Left lobe of liver (tissue), 2 donors: ENCODE data around the gene DCBLD2. TPM values are rescaled to one million over a fixed set of nuclear protein-coding genes. Genes with fewer than 3 reads are reported as not detected.

Source experiments
- ATAC-seq: fragments of 200-7000 bp; cut with Tn5 transposase; one replicate; pipeline ENCODE4 v1.9.1; 2020; ENCODE audit warnings: mild to moderate bottlenecking, moderate library complexity
- DNase-seq: peaks from one replicate; pipeline ENCODE4 v3.0.0-alpha.2; 2020; ENCODE audit warnings: low spot score
- total RNA-seq: library from RNA; stranded (reverse); gene quantifications from one replicate; pipeline ENCODE4 v1.2.1, GENCODE V29; 2021
- donor health status: DM: no; HTN: no; CAD: no; lungs with moderate emphysema.
- donor health status: DM: no; HTN: yes; CAD: no.

The DCBLD2 gene
- total RNA-seq, 1 donor from 2014 or later = 10.0 TPM

DNA sequence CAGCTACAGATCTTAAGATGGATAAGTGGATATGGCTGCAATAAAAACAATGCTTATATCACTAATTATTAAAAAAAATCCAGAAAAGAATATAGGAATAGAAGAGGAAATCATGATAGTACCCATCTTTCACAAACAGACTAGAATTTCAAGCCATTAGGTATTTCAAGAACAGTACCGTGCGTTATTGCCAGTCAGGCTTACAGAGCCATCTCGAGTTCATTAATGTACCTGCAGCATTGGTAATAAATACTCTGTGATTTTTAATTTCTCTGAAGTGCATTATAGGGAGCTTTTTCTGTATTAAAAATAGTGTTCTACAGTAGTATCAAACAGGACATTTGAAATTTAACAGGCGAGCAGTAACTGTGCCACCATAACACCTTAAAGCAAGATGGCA lies 102.7 kb downstream of the DCBLD2 start:
- no peak for DNase-seq
- peak; percentile 61 for ATAC-seq

DNA sequence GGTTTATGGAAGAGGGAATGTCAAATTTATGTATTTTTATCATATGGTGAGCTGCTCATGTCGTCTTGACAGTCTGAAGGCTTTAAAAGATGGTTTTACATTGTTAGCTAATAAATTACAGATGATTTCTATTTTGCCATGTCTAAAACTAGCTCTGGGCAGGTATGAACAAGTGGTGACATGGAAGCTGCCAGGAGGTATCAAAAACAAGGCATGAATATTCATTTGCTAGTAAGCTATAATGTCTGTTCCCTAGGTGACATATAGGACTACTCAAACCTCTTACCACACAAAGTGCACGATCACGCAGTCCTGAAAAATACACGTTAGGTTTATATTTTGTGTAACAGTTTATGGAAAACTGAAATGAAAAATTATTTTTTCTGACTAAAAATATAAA lies 103.6 kb downstream of the DCBLD2 start:
- no peak for ATAC-seq
- no peak for DNase-seq

DNA sequence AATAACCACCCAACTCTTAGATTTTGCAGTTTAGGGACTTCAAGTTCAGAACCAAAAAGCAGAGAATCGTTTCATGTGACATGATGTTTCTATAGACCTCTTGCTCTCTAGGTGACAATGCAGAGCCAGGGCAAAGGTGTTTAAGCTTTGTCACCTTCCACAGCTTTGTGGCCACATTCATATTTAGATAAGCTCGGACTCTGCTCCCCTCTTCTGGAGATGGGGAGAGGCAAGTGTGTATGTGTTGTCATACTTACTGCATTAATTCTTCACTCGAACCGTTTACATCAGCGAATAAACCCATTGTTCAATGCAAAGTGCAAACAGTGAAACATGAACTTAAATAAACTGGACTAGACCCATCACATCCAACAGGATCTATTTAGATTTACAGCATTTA lies 105.2 kb downstream of the DCBLD2 start:
- DNase-seq (no peak), ATAC-seq (peak; percentile 87)

DNA sequence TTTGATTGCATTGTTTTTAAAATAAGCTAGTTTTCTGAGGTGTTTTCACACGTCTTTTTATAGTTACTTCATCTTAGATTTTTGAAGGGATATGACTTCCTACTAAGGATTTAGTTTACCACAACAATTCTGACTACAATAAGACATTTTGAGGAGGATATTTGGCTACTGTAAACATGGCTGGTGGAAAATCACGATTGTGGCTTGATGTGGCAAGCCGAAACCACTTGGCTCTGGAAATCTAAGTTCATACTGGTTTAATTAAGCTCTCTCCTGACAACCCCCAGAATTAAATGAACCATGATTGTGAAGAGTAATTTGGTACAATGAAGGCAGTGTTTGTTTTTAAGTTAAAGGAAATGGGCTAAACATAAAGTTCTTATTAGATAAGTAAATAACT lies 107.5 kb downstream of the DCBLD2 start:
- ATAC-seq (no peak), DNase-seq (no peak)

DNA sequence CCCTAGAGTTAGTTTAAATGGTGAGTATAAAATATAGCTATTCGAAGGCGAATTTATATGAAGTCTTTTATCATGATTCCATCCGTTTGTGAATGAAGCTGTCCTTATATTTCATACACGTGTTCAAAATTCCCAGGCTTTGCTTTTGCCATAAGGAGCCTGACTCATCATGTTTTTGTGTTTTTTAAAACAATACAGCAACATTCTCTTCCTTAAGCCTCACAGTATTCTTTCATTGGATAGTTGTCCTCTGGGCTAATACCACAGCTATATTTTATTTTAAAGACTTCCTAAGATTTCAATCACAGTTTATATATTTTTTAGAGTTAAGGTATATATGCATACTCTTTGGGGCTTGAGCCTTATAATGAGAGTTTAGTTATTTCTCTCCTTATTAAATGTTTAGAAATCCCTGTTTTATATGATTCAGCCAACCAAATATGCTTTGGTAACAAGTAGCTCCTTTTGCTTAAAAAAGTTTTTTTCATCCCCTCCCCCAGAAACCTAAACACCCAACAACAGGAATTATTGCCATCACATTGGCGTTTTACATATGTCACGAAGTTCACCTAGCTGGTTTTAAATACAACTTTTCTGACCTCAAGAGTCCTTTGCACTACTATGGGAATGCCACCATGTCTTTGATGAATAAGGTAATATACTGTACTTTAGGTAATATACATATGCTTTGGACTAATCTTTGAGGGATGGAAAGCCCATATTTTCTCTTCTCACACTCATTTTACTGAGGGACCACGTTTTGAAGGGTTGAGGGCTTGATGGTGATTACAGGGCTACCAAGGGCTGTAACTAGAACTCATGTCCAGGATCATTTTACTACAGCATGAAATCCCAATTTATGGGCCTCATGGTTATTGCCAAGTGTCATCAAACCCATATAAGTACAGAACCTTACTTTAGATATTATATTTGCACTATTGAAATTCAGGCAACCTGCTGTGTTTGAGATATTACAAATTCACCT lies 109.9 kb downstream of the DCBLD2 start:
- no peak for ATAC-seq
- DNase-seq = no peak

DNA sequence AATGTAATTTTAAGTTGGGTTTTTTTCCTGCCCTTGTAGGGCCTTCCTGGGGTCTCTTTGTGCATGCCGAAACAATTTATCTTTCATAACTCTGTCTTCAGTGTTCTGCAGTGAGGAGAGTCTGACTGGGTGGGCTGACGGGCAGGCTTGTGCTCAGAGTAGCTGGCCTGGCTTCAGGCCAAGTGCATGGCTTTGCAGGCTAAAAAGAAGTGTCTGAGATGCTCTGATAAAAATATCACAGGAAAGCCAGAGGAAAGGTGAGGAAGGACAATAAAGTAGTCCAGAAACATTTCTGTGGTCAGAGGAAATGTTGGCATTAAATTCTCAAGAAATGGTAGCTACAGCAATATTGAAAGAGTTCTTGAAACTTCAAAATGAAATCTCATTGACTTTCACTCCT lies 112.8 kb downstream of the DCBLD2 start:
- DNase-seq (no peak), ATAC-seq (no peak)

DNA sequence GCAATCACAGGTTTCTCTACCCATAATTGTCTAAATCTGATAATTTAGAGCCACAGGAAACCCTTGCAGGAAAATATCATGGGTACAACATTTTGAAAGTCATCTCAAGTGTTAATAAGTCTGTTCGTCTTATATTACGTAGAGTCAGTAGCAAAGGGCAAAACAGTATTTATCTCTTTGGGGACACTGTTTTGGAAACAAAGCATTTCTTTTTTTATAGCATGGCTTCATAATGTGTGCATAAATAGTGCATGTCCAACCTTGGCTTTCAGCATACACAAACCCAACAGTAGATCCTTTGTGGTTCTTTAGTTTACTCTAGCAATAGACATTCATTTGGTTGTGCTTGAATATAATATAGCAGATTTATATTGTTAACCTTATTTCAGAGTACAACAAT lies 114.3 kb downstream of the DCBLD2 start:
- no peak for ATAC-seq

DNA sequence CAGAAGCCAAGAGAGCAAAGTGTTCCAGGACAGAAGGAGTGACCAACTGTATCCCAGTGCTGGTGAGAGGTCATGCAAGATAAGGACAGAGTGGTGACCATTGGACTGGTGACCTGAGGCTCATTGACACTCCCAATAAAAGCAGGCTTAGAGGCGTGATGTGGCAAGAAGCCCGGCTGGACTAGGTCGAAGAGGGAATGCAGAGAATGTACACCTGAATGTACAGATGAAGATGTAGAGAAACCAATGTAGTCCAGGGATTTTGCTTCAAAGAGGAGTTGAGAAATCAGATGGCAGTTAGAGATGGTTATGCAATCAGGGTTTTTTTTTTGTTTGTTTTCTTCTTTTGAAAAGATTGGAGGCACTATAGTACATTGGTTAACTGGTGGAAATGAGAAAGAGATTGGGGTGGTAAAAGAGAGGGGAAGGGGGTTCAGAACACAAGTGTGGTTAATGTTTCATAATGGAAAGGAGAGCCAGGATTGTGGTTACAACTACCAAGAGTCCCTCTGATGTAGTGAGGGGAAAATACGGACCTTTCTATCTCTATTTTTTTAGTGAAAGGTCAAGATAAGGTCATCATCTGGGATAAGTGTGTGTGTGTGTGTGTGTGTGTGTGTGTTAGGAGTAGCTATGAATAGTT lies 115.0 kb downstream of the DCBLD2 start:
- peak; percentile 92 for DNase-seq
- ATAC-seq = peak; percentile 74

More for the DNA sequence above, 114.3 kb downstream of the DCBLD2 start:
- no peak for DNase-seq

DNA sequence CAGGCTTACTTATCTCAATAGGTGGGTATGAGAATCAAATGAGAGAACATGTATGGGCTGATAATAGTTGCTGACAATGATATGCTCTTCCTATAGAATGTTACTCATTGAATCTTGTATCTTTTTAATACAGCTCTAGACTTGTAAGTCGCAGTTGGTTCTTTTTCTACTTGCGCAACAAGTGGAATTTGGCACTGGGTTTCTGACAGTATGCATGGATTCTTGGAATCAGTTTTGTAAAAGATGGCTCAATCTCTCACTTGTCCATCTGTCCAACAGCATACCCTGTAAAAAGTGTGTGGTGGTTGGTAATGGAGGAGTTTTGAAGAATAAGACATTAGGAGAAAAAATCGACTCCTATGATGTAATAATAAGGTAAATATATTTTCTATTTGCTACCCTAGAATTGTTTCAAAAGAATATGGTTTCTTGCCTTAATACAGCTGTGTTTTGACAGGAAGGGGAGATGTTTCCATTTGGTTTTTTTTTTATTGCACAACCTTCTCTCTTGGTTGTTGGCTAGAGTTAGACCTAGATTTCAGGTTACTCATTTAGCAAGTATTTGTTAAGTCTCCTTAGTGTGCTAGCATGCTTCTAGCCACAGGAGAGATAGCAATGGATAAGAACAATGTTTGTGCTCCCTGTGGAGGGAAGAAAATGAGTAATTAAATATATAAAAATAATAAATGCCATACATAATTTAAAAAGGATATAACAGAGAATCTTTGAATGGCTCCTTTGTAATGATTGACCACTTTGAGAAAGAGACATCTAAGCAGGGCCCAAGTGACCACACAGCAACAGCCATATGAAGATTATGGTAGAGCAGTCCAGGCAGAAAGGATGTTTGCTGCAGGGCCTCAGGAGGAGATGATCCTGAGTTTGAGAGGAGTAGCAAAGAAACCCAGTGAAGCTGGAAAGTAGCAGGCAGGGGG lies 116.6 kb downstream of the DCBLD2 start:
- DNase-seq = no peak
- peak; percentile 16 for ATAC-seq

DNA sequence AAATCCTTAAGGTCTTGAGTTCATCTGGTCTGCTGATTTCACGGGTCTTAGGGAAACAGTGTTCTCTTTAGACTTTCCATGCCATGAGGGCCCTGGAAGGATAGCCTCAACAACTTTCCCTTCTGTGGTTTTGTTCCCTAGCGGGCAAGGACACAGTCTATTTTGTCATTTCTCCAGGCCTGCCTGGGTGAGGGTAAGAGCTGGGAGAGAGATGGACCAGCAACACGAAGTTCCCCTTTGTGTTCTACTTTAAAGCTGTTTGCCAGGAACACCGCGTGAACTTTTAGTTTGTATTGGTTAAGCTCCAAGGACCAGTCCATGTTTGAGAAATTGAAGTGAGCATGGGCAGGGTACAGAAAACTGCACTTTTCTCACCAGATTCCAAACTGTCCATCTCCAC lies 117.5 kb downstream of the DCBLD2 start:
- DNase-seq (peak; percentile 87), ATAC-seq (peak; percentile 74)

DNA sequence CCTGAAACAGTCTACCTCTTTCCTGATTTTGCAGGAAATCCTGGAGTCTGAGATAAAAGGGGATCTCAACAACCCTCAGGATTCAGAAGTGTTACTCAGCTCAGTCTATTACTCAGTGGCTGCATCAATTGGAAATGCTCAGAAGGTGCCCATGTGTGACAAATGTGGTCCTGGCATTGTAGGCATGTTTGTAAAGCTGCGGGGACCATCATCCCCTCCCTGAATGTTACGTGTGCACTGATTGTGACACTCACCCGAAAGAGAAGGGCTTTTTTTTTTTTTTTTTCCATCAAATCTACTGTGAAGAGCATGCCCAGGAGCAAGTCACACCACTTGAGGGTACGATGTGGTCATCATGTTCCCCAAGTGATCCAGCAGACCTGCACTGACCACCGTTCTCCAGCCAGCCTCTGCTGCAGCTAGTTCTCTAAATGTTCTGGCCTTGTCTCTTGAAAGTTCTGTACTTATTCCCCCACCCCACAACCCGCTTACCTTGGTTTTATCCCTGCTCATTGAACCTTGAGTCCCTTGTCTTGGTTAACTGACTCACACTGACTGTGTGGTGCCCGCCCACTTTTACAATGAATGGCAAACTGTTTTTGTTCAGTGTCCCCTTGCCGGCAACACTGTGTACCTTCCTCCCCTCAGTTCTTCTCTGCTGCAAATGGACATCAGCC lies 118.5 kb downstream of the DCBLD2 start:
- DNase-seq (no peak), ATAC-seq (no peak)

DNA sequence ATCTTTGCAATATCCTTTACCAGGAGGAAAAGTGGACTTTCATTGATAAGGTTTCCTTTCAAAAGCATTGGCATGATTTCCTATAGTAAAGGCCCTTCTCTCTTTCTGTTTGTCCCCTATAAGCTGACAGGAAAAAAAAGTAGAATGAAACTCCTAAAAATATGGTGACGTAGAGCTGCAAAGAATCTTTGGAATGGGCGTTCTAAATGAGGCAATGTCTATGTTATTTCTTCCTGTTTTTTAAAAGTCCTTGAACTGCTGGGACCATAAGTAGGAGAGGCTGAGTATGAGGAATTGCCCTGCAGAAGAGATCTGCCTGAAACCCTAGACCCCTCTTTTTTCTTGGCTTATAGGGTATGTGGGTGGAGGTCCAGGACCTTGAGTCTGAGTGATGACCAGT lies 121.2 kb downstream of the DCBLD2 start:
- no peak for DNase-seq
- ATAC-seq = no peak

DNA sequence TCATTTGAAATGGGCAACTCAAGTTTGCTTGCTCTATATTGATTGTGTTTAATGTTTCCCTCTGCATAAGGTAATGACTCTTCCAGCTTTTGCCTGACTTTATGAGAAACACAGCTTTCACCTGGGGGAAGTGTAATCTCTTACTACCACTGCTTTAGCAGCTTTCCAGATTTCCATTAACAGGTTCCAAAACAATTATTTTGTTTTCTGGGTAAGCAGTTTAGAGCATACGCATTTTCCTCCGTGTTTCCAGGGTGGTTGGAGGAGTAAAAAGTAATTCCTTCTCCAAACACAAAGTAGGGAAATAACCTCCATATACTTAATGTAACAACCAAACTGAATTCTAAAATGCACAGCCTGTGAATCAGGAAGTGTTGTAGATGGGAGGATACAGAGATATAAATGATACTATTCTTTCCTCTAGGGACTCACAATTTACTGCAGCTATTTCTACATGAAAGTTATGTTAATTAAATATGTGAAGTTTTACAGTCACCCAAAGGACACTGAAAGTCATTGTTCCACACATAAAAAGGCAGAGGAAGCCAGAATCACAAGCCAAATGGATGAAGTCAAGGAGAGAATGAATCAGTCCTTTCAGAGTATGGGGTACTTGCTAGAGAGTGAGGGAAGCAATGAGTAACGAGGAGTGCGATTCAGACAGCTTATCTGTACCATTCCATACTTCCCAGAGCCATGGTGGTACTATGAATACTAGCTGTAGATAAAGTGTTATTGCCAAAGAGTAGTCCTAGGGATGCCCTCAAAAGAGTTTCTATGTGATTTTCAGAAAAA lies 121.8 kb downstream of the DCBLD2 start:
- DNase-seq = no peak
- no peak for ATAC-seq

DNA sequence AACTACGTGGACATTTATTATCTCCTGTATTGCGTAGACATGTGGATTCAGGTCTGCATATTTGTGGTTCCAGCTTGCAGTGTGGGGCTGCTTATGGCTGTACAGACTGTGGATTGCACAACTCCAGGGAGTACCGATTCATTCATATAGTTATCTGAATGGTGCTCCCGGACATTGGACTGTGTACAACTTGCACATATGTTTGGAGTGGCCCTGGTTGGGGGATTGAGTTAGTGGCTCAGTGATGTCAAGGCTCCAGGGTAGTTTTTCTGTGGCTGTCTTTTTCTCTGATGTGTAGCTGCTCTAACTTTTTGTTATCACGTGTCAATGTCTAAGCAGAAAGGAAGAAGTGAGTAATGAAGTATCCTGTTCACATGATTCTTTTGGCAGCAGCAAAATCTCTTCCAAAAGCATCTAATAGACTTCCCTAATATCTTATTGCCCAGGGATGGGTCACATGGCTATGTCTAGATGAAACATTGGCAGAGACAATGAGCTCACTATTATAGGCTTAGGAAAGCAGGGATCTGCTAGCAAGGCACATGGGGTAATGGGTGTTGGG lies 122.6 kb downstream of the DCBLD2 start:
- ATAC-seq (no peak), DNase-seq (no peak)

DNA sequence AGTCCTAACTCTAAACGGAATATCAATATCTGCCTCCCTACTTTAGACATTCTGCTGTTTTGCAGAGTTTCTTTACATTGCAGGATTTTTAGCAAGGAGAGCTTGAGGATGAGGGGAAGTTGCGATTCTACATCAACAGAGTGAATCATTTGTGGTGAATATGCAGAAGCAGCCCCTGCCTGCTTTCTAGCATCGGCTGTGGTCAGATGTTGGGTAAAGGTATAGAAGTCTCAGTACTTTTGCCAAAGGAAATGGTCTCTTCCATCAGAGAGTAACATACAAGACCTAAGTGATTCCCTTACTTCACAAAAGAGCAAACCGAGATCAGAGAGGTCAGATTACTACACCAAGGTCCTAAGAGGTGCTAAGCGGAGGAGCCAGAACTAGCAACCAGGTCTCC lies 123.1 kb downstream of the DCBLD2 start:
- no peak for ATAC-seq
- DNase-seq = no peak

DNA sequence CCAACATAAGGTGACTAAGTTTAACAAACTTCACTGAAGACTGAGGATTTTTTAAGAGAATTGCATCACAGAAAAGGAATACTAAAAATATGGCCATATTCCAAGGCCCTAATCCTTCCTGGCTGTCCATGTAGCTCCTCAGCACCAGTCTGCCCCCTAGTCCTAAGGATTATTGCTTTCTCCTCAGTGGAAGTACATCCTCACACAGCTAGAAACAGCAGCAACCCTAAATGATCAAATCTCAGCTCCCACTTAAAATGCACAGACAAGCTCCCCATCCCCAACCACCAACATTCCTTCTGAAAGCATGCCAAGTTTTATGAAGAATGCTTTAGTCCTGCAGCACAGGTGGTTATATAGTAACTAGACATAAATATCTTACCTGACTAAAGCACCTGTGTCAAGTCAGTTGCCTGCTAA lies 123.7 kb downstream of the DCBLD2 start:
- DNase-seq = no peak

DNA sequence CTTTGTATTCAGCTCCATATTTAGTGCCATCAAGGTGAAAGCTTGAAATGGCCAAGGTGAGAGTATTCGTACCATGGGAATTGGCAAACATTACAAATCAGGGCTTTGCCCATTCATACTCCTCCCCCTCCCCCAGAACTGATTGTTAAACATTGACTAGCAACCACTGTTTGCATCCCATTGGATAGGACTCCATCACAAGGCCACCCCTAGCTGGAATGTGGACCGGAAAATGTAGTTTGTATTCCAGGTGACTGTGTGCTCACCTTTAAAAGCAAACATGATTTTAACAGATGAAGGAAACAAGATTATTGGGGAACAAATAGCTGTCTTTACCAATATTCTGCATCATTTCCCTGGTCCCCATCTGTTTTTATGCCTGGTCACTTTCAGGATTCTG lies 124.2 kb downstream of the DCBLD2 start:
- DNase-seq = peak; percentile 83

More for the DNA sequence above, 123.7 kb downstream of the DCBLD2 start:
- ATAC-seq = no peak

DNA sequence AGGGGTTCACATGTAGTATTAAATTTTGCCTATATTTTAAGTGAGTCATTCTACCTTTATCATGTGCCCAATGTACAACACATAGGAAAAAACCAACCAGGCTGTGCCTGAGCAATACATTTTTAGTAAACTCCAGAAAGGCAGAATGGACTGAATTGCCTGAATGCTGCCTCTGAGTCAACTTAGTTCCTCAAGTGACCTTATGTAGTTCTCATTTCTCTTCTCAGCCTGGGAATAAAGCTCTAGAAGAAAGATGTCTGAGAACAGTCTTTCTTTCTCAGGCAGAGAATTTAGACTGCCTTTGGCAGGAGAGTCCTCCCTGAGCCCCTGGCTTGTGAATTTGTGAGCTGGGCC lies 125.4 kb downstream of the DCBLD2 start:
- DNase-seq (no peak), ATAC-seq (no peak)

More for the DNA sequence above, 124.2 kb downstream of the DCBLD2 start:
- ATAC-seq = peak; percentile 93

DNA sequence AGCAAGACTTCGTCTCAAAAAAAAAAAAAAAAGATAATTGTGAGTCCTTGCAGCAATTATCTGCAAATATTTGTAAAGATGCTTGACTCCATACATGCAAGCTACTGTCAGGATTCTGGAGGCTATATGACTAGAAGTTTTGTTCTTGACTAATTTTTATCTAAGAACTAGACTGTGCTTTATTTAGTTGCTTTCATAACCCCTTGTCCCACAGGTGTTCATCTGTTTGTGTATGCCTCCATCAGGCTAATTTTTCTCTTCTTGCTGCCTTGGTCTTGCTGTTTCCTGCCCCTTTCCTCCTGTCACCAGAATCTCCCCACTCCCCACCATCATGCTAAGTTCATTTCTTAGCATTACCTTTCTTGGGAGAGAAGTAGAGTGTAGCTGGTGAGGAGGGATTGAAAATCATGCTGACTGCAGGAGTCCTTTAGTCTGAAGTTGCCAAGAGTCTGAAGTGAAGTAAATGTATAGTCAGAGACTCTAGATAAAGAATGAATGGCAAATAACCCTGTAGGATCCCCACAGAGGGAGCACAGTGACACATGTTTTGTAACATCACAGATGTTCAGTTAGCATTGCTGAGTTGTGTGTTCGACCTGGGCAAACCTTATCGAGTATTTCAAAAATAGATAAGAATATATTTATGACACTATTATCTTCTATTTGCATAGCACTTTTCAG lies 125.9 kb downstream of the DCBLD2 start:
- no peak for DNase-seq
- no peak for ATAC-seq
